B cell (primary cell): ENCODE measurements around the gene ALDH1A1.

Experiments
- EZH2 ChIP-seq: IDR thresholded peaks from 2 replicates; pipeline ENCODE4 v1.6.1; 2012; ENCODE audit warnings: borderline replicate concordance, low read depth, mild to moderate bottlenecking, moderate library complexity, low read length; ENCODE audit not compliant: insufficient read depth, poor library complexity, severe bottlenecking
- TF ChIP-seq, protein P1 (sequence below): fragments of 200-600 bp; IDR thresholded peaks from one replicate; pipeline ENCODE4 v1.8.0; 2022; ENCODE audit warnings: antibody characterized with exemption, mild to moderate bottlenecking

DNA sequence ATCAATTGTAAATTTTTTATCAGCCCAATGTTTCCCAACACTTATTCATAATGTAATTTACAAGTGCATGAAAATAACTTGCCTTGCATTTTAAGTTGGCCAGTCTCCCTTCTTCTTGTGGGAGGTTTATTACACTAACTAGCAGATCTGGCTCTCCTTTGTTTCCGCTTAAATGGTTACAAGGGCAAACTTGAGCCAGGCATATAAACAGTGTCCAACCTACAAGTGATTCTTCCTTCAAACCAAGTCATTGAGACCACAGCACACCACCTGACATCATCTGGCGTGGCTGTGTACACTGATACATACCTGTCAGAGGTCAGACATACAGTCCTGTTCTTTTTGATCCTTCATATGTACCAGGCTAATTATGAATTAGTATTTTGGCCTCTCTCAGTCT lies 80.1 kb downstream of the ALDH1A1 start:
- TF ChIP-seq, protein P1, sequence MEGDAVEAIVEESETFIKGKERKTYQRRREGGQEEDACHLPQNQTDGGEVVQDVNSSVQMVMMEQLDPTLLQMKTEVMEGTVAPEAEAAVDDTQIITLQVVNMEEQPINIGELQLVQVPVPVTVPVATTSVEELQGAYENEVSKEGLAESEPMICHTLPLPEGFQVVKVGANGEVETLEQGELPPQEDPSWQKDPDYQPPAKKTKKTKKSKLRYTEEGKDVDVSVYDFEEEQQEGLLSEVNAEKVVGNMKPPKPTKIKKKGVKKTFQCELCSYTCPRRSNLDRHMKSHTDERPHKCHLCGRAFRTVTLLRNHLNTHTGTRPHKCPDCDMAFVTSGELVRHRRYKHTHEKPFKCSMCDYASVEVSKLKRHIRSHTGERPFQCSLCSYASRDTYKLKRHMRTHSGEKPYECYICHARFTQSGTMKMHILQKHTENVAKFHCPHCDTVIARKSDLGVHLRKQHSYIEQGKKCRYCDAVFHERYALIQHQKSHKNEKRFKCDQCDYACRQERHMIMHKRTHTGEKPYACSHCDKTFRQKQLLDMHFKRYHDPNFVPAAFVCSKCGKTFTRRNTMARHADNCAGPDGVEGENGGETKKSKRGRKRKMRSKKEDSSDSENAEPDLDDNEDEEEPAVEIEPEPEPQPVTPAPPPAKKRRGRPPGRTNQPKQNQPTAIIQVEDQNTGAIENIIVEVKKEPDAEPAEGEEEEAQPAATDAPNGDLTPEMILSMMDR = no peak
- no peak for TF ChIP-seq EZH2
